PFSK-1 (cell line): ENCODE measurements around the gene MACROH2A1.

Experiments used
- POLR2AphosphoS5 ChIP-seq: IDR thresholded peaks from 2 replicates; pipeline ENCODE4 v1.6.1; 2012; ENCODE audit warnings: low read depth, mild to moderate bottlenecking, control low read depth, low read length, moderate library complexity
- SIN3A ChIP-seq: IDR thresholded peaks from 2 replicates; pipeline ENCODE4 v1.6.1; 2012; ENCODE audit warnings: mild to moderate bottlenecking, low read length, moderate library complexity, borderline replicate concordance; ENCODE audit not compliant: insufficient read depth
- TAF1 ChIP-seq: IDR thresholded peaks from 2 replicates; pipeline ENCODE4 v1.6.1; 2012; ENCODE audit warnings: low read length, control low read depth, borderline replicate concordance; ENCODE audit not compliant: insufficient read depth
- TF ChIP-seq, protein P1 (sequence below), 2 experiments: IDR thresholded peaks; 2 replicates each; pipeline versions ENCODE4 v1.6.1 to v1.8.0; 2011 to 2012; ENCODE audit warnings: low read depth in 2 of 2, low read length in 2 of 2, control low read depth in 1 of 2, inconsistent platforms in 1 of 2, mild to moderate bottlenecking in 1 of 2, moderate library complexity in 1 of 2; ENCODE audit not compliant: insufficient read depth in 1 of 2

DNA sequence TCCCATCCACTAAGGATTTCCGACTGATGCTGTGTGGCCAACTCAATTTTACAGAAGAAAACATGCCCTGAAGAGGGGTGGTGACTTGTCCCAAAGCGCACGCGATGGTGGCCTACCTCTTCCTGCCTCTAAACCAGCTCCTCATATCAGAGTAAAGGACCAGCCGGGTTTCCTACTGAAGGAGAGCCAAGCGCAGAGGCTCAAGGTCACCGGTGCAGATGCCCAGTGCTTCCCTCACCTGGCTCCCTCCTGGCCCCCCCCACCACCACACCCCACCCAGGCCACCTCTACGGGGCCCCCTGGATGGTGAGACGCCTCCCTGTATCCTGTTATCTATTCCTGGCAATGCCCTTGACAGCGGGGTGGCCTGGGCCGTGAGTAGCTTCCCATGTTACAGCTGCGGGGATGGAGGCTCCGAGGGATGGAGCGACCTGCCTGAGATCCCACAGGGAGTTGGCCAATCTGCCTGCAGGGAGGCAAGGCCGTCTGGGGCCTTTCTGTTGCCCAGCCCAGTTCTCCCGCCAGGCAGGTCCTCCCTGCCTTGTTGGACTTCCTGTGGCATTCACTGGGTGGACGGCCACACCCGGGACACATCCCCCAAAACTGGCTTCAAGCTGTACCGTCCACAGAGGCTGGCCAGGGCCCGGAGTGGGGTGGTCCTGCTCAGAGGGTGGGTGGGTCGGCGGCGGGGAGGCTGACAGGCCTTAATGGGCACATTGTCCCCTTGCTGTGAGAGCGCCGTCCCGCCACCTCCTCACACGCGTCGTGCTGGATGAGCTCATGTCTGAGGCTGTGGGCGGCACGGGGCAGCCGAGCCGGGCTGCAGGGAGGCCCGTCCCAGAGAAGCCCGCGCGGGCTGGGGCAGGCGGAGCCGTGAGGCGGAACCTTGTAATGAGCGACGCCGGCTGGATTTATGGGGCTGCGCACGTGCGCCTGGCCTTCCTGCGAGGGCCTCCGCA, 72.5 kb downstream of the MACROH2A1 start:
- TF ChIP-seq POLR2AphosphoS5, result no peak
- TF ChIP-seq TAF1, result no peak
- TF ChIP-seq, protein P1, sequence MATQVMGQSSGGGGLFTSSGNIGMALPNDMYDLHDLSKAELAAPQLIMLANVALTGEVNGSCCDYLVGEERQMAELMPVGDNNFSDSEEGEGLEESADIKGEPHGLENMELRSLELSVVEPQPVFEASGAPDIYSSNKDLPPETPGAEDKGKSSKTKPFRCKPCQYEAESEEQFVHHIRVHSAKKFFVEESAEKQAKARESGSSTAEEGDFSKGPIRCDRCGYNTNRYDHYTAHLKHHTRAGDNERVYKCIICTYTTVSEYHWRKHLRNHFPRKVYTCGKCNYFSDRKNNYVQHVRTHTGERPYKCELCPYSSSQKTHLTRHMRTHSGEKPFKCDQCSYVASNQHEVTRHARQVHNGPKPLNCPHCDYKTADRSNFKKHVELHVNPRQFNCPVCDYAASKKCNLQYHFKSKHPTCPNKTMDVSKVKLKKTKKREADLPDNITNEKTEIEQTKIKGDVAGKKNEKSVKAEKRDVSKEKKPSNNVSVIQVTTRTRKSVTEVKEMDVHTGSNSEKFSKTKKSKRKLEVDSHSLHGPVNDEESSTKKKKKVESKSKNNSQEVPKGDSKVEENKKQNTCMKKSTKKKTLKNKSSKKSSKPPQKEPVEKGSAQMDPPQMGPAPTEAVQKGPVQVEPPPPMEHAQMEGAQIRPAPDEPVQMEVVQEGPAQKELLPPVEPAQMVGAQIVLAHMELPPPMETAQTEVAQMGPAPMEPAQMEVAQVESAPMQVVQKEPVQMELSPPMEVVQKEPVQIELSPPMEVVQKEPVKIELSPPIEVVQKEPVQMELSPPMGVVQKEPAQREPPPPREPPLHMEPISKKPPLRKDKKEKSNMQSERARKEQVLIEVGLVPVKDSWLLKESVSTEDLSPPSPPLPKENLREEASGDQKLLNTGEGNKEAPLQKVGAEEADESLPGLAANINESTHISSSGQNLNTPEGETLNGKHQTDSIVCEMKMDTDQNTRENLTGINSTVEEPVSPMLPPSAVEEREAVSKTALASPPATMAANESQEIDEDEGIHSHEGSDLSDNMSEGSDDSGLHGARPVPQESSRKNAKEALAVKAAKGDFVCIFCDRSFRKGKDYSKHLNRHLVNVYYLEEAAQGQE (IDR thresholded peaks at IDR 0.05; ENCODE audit: insufficient read depth in 1 of 2, low read depth in 2 of 2, low read length in 2 of 2), result no peak
- no peak for TF ChIP-seq SIN3A
